Left colon (tissue), 2 donors: Measurements from ENCODE around the gene AGPAT1. TPM values are rescaled to one million over a fixed set of nuclear protein-coding genes. Genes with fewer than 3 reads are reported as not detected.
"Not testable (repeated sequence)": the region's sequence is repeated elsewhere in the genome, so short reads cannot be mapped to it uniquely, and the experiment has no call there.

Source experiments
- ATAC-seq: fragments of 200-7000 bp; cut with Tn5 transposase; one replicate; pipeline ENCODE4 v1.9.1; 2020; ENCODE audit warnings: mild to moderate bottlenecking, moderate library complexity
- DNase-seq, 2 donors: peaks; one replicate each; pipeline ENCODE4 v3.0.0-alpha.2; 2020
- intact Hi-C, 2 donors: fragments of 100-400 bp; cut with DNase I in 1 of 2; cut with micrococcal nuclease in 1 of 2; formaldehyde crosslinking; loops; one replicate each; pipeline versions ENCODE4 v1.11.2 to v1.14.0; 2022; cut with DNase I, micrococcal nuclease
- total RNA-seq, 2 donors: library from RNA; stranded (reverse); fragmentation: NEBNext Ultra II Directional; extraction: Animal tissue kit (Norgen Biotek cat#: 25700); gene quantifications; one replicate each; pipeline ENCODE4 v1.2.1, GENCODE V29; 2021
- donor health status: DM: no; HTN: no; CAD: no.
- donor health status: DM: yes; HTN: yes; CAD: no.

AGPAT1 gene
- total RNA-seq, 2 donors from 2014 or later = 44.4 to 55.0 TPM

GRCh38 chr6:32202186-32202585 lies 26.3 kb upstream of the AGPAT1 start:
- ATAC-seq (no peak), DNase-seq (no peak)
- intact Hi-C loops = no loop called here

- intact Hi-C loops = no loop called here
- DNase-seq = no peak
- no peak for ATAC-seq
Observed at GRCh38 chr6:32200711-32201475, 25.0 kb upstream of the AGPAT1 start.

- no peak for ATAC-seq
- DNase-seq = no peak
- intact Hi-C loops = loop anchor here in 1 of 2 donors (10.0 kb wide), 1 partner anchor 84 kb away; no protein-coding TSS in a partner anchor
Observed at GRCh38 chr6:32198866-32199265, 23.0 kb upstream of the AGPAT1 start.

GRCh38 chr6:32198345-32198696 lies 22.4 kb upstream of the AGPAT1 start:
- DNase-seq (no peak), ATAC-seq (no peak)
- intact Hi-C loops = loop anchor here in 1 of 2 donors (10.0 kb wide), 1 partner anchor 84 kb away; no protein-coding TSS in a partner anchor

- ATAC-seq (no peak), DNase-seq (peak in 1 of 2 donors; percentile 54)
- intact Hi-C loops = loop anchor here in 1 of 2 donors (10.0 kb wide), 1 partner anchor 82 kb away; no protein-coding TSS in a partner anchor
Observed at GRCh38 chr6:32196682-32197616, 21.1 kb upstream of the AGPAT1 start.

- peak; percentile 45 for ATAC-seq
- peak; percentile 92 to 93 for DNase-seq
- intact Hi-C loops = loop anchor here in 1 of 2 donors (10.0 kb wide), 1 partner anchor 81 kb away; no protein-coding TSS in a partner anchor
Observed at GRCh38 chr6:32195902-32196681, 20.2 kb upstream of the AGPAT1 start.

GRCh38 chr6:32195652-32195901 lies 19.7 kb upstream of the AGPAT1 start:
- intact Hi-C loops = loop anchor here in 1 of 2 donors (10.0 kb wide), 1 partner anchor 81 kb away; no protein-coding TSS in a partner anchor
- ATAC-seq = peak; percentile 84
- peak; percentile 100 for DNase-seq

GRCh38 chr6:32194825-32195651 lies 19.2 kb upstream of the AGPAT1 start:
- DNase-seq (peak in 1 of 2 donors; percentile 61), ATAC-seq (peak; percentile 16)
- intact Hi-C loops = loop anchor here in 1 of 2 donors (10.0 kb wide), 1 partner anchor 80 kb away; no protein-coding TSS in a partner anchor

GRCh38 chr6:32194388-32194787 lies 18.5 kb upstream of the AGPAT1 start:
- DNase-seq = no peak

GRCh38 chr6:32193096-32193495 lies 17.2 kb upstream of the AGPAT1 start:
- not testable (repeated sequence) for DNase-seq, ATAC-seq
- intact Hi-C loops = loop anchor here in 1 of 2 donors (10.0 kb wide), 1 partner anchor 78 kb away; no protein-coding TSS in a partner anchor

More at GRCh38 chr6:32194388-32194787, 18.5 kb upstream of the AGPAT1 start:
- ATAC-seq = no peak
- intact Hi-C loops = loop anchor here in 1 of 2 donors (10.0 kb wide), 1 partner anchor 80 kb away; no protein-coding TSS in a partner anchor

- intact Hi-C loops = loop anchor here in 1 of 2 donors (10.0 kb wide), 1 partner anchor 78 kb away; no protein-coding TSS in a partner anchor
- peak; percentile 75 to 82 for DNase-seq
Observed at GRCh38 chr6:32192608-32193039, 16.7 kb upstream of the AGPAT1 start, which contains the start of gene GPSM3. Gene GPSM3, minus strand, starts transcription at chr6:32192643. Its CDS starts 130 bp downstream, at chr6:32192513.

GRCh38 chr6:32191696-32192607 lies 16.1 kb upstream of the AGPAT1 start:
- intact Hi-C loops = loop anchor here in 1 of 2 donors (10.0 kb wide), 1 partner anchor 77 kb away; no protein-coding TSS in a partner anchor
- ATAC-seq = no peak

More at GRCh38 chr6:32192608-32193039, 16.7 kb upstream of the AGPAT1 start, which contains the start of gene GPSM3:
- ATAC-seq = no peak

GRCh38 chr6:32190911-32191677 lies 15.2 kb upstream of the AGPAT1 start:
- no peak for DNase-seq
- ATAC-seq = no peak
- intact Hi-C loops = loop anchor here in 1 of 2 donors (10.0 kb wide), 1 partner anchor 76 kb away; no protein-coding TSS in a partner anchor

More at GRCh38 chr6:32191696-32192607, 16.1 kb upstream of the AGPAT1 start:
- no peak for DNase-seq

GRCh38 chr6:32190054-32190851 lies 14.4 kb upstream of the AGPAT1 start, which contains the start of gene PBX2:
Gene PBX2, minus strand, starts transcription at chr6:32190202. Its CDS starts 287 bp downstream, at chr6:32189915.
- DNase-seq = peak; percentile 94 to 97
- intact Hi-C loops = loop anchor here in 1 of 2 donors (10.0 kb wide), 1 partner anchor 75 kb away; no protein-coding TSS in a partner anchor
- peak; percentile 79 for ATAC-seq
